ENCODE results near the gene SDK2. TPM values are rescaled to one million over a fixed set of nuclear protein-coding genes. Genes with fewer than 3 reads are reported as not detected.

Gene SDK2
- total RNA-seq, 2 donors from 2014 or later = 0.26 to 0.33 TPM

- Histone ChIP-seq H3K27ac (no peak overlapping the region), H3K4me3 (no peak overlapping the region), H3K4me1 (no peaks in the 10 kb centered on the region), H3K9me3 (no peaks in the 10 kb centered on the region), H3K27me3 (no peaks in the 10 kb centered on the region), H3K36me3 (replicated peaks in 1 of 2; ENCODE audit: insufficient read depth in 1 of 2, low read depth in 2 of 2) (no peaks in the 10 kb centered on the region)
- DNase-seq = no peak
- intact Hi-C loops (cut with DNase I) = no loop called here
- TF ChIP-seq CTCF (IDR thresholded peaks at IDR 0.05) = no peak
- no peak for TF ChIP-seq POLR2A (IDR thresholded peaks at IDR 0.05)
- WGBS, 2 donors = 29 to 36% methylated on average over 15 of the region's 15 CpGs
- no peak for ATAC-seq
Measured at GRCh38 chr17:73575470-73576221, 68.6 kb downstream of the SDK2 start.

DNA sequence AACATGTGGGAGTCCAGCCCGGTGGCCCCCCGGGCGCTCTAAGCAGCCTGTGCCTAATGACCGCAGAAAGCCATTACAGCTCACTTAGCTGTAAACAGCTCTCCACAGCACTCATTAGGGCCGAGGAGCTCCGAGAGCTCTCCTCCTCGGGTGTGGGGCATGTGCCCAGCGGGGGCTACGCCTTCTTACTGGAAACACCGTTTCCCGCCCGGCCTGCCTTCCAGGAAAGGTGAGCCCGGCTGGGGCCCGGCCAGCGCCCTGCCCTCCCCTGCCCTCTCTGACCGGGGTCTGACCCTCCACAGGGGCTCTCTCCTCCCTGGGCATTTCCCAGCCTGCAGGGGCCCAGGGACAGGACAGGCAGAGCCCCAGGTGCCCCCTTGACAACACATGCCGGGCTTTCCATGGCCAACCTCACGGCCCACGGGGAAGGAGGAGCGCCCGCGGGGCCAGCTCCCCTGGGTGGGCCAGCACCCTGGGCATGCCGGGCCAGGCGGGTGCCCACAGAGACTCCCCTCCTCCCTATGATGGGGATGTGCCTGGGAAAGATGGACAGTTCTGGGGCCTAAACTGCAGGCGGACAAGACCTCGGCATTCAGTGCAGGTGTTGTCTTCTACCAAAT, 72.6 kb downstream of the SDK2 start:
- WGBS, 2 donors = 53 to 66% methylated on average over 10 to 25 of the region's 26 CpGs
- no peak for ATAC-seq
- H3K27ac ChIP-seq = no peak overlapping the region
- no peak for TF ChIP-seq POLR2A (IDR thresholded peaks at IDR 0.05)
- no peak for TF ChIP-seq CTCF (IDR thresholded peaks at IDR 0.05)
- H3K9me3 ChIP-seq = no peaks in the 10 kb centered on the region
- H3K4me1 ChIP-seq = no peaks in the 10 kb centered on the region
- no peaks in the 10 kb centered on the region for H3K27me3 ChIP-seq
- no peaks in the 10 kb centered on the region for H3K36me3 ChIP-seq (replicated peaks in 1 of 2; ENCODE audit: insufficient read depth in 1 of 2, low read depth in 2 of 2)
- no peak overlapping the region for H3K4me3 ChIP-seq
- no peak for DNase-seq
- intact Hi-C loops (cut with DNase I) = no loop called here

- DNase-seq = no peak
- H3K27ac ChIP-seq = no peak overlapping the region
- no peaks in the 10 kb centered on the region for H3K27me3 ChIP-seq
- no peak overlapping the region for H3K4me3 ChIP-seq
- no peak for ATAC-seq
- intact Hi-C loops (cut with DNase I) = no loop called here
- TF ChIP-seq POLR2A (IDR thresholded peaks at IDR 0.05) = no peak
- H3K4me1 ChIP-seq = no peaks in the 10 kb centered on the region
- no peaks in the 10 kb centered on the region for H3K9me3 ChIP-seq
- 49 to 56% methylated on average over 7 to 18 of the region's 18 CpGs for WGBS, 2 donors
- H3K36me3 ChIP-seq (replicated peaks in 1 of 2; ENCODE audit: insufficient read depth in 1 of 2, low read depth in 2 of 2) = no peaks in the 10 kb centered on the region
Measured at GRCh38 chr17:73569762-73570319, 74.4 kb downstream of the SDK2 start.

GRCh38 chr17:73568934-73569333, 75.3 kb downstream of the SDK2 start:
- Histone ChIP-seq H3K4me3 (no peak overlapping the region), H3K36me3 (replicated peaks in 1 of 2; ENCODE audit: insufficient read depth in 1 of 2, low read depth in 2 of 2) (no peaks in the 10 kb centered on the region), H3K4me1 (no peaks in the 10 kb centered on the region), H3K27me3 (no peaks in the 10 kb centered on the region), H3K27ac (no peak overlapping the region), H3K9me3 (no peaks in the 10 kb centered on the region)
- DNase-seq (no peak), ATAC-seq (no peak)
- intact Hi-C loops (cut with DNase I) = no loop called here
- TF ChIP-seq CTCF (IDR thresholded peaks at IDR 0.05) (no peak), POLR2A (IDR thresholded peaks at IDR 0.05) (no peak)
- 93% methylated on average over 3 of the region's 3 CpGs for WGBS, 2 donors

GRCh38 chr17:73566905-73567782, 77.1 kb downstream of the SDK2 start:
- Histone ChIP-seq H3K36me3 (replicated peaks in 1 of 2; ENCODE audit: insufficient read depth in 1 of 2, low read depth in 2 of 2) (no peaks in the 10 kb centered on the region), H3K4me3 (no peak overlapping the region), H3K27me3 (no peaks in the 10 kb centered on the region), H3K27ac (no peak overlapping the region), H3K4me1 (no peaks in the 10 kb centered on the region), H3K9me3 (no peaks in the 10 kb centered on the region)
- no peak for TF ChIP-seq POLR2A (IDR thresholded peaks at IDR 0.05)
- no peak for TF ChIP-seq CTCF (IDR thresholded peaks at IDR 0.05)
- DNase-seq (no peak), ATAC-seq (no peak)
- intact Hi-C loops (cut with DNase I) = no loop called here
- 61 to 75% methylated on average over 5 to 11 of the region's 11 CpGs for WGBS, 2 donors
